Keratinocyte (primary cell): ENCODE results near the gene DNAJC13. TPM values are rescaled to one million over a fixed set of nuclear protein-coding genes. Genes with fewer than 3 reads are reported as not detected.
A peak's percentile ranks its signal among the peaks of the same experiment; 100 is the strongest.

Experiments used
- DNase-seq: peaks from one replicate; pipeline ENCODE4 v3.0.0-alpha.2; 2011; ENCODE audit warnings: low read depth, missing footprints, low spot score
- FAIRE-seq: peaks from 2 replicates; lab custom pipeline; 2011; peaks lifted over from hg19 to GRCh38; lab: Jason Lieb, UNC
- H2AFZ ChIP-seq: 2 replicates; pipeline ENCODE4 v1.6.0; 2012; ENCODE audit warnings: low read length, control low read depth, inconsistent platforms; ENCODE audit not compliant: control insufficient read depth
- H3K27ac ChIP-seq: 2 replicates; pipeline ENCODE4 v1.5.1; 2011; ENCODE audit warnings: low read length; ENCODE audit not compliant: control insufficient read depth, insufficient read depth
- H3K27me3 ChIP-seq: 3 replicates; pipeline ENCODE4 v1.6.0; 2011; ENCODE audit warnings: low read length; ENCODE audit not compliant: control insufficient read depth, insufficient read depth; ENCODE audit errors: extremely low read depth
- H3K36me3 ChIP-seq, 2 experiments: 2 replicates in 1 of 2; 3 replicates in 1 of 2; pipeline ENCODE4 v1.5.1; 2011; ENCODE audit warnings: low read length in 2 of 2, mild to moderate bottlenecking in 1 of 2; ENCODE audit not compliant: control insufficient read depth in 2 of 2, insufficient read depth in 2 of 2; ENCODE audit errors: extremely low read depth in 1 of 2
- H3K4me1 ChIP-seq: 3 replicates; pipeline ENCODE4 v1.5.1; 2011; ENCODE audit warnings: low read length; ENCODE audit not compliant: control insufficient read depth, insufficient read depth; ENCODE audit errors: extremely low read depth
- H3K4me2 ChIP-seq: 3 replicates; pipeline ENCODE4 v1.6.0; 2011; ENCODE audit warnings: low read depth, low read length; ENCODE audit not compliant: control insufficient read depth, insufficient read depth; ENCODE audit errors: extremely low read depth
- H3K4me3 ChIP-seq, 3 experiments: fragments of 200-600 bp in 1 of 3; sonication (generic) in 1 of 3; 2 replicates in 2 of 3; 3 replicates in 1 of 3; pipeline ENCODE4 v1.5.1; 2011 to 2016; ENCODE audit warnings: low read length in 3 of 3, mild to moderate bottlenecking in 3 of 3, control low read depth in 2 of 3, inconsistent platforms in 1 of 3, low read depth in 1 of 3, mixed read lengths in 1 of 3, mixed run types in 1 of 3, moderate library complexity in 1 of 3; ENCODE audit not compliant: control insufficient read depth in 2 of 3, insufficient read depth in 2 of 3; ENCODE audit errors: extremely low read depth in 1 of 3
- H3K79me2 ChIP-seq: 2 replicates; pipeline ENCODE4 v1.6.0; 2012; ENCODE audit warnings: low read length; ENCODE audit not compliant: control insufficient read depth, insufficient read depth
- H3K9ac ChIP-seq: 3 replicates; pipeline ENCODE4 v1.6.0; 2011; ENCODE audit warnings: low read length; ENCODE audit not compliant: control insufficient read depth, insufficient read depth; ENCODE audit errors: extremely low read depth
- H3K9me1 ChIP-seq: 3 replicates; pipeline ENCODE4 v1.6.0; 2011; ENCODE audit warnings: low read length; ENCODE audit not compliant: control insufficient read depth, insufficient read depth; ENCODE audit errors: extremely low read depth
- H3K9me3 ChIP-seq: 2 replicates; pipeline ENCODE4 v1.5.1; 2012; ENCODE audit warnings: low read depth, low read length; ENCODE audit not compliant: control insufficient read depth
- H4K20me1 ChIP-seq: 3 replicates; pipeline ENCODE4 v1.6.0; 2011; ENCODE audit warnings: low read length; ENCODE audit not compliant: control insufficient read depth, insufficient read depth; ENCODE audit errors: extremely low read depth
- CTCF ChIP-seq, 3 experiments: IDR thresholded peaks in 1 of 3; conservative IDR thresholded peaks in 1 of 3; optimal IDR thresholded peaks in 1 of 3; 2 replicates in 2 of 3; 3 replicates in 1 of 3; pipeline versions ENCODE3 to v1.5.1; 2011; ENCODE audit warnings: low read length in 3 of 3, mild to moderate bottlenecking in 3 of 3, moderate library complexity in 2 of 3, control low read depth in 1 of 3, inconsistent platforms in 1 of 3; ENCODE audit not compliant: insufficient read depth in 2 of 3; ENCODE audit errors: extremely low read depth in 1 of 3
- EZH2 ChIP-seq: IDR thresholded peaks from one replicate; pipeline ENCODE4 v1.6.1; 2012; ENCODE audit warnings: inconsistent platforms, mild to moderate bottlenecking, low read length, moderate library complexity
- dilution Hi-C: fragments of 300-500 bp; cut with MboI; formaldehyde crosslinking; loops from one replicate; pipeline ENCODE4 v1.7.0; 2020; ENCODE audit warnings: low sequenced_read_pairs; ENCODE audit not compliant: extremely low pct_ligation_motif_present
- polyA plus RNA-seq, 5 experiments: library from polyadenylated mRNA; depleted of rRNA in 3 of 5; stranded (reverse) in 3 of 5; stranded (forward) in 1 of 5; unstranded in 1 of 5; fragments of >200 nt; gene quantifications; 1 replicate in 1 of 5; 2 replicates in 3 of 5; 3 replicates in 1 of 5; pipeline versions ENCODE4 v1.2.1 to v1.2.3, GENCODE V29; 2011 to 2012; ENCODE audit warnings: missing spikeins in 2 of 5, low read depth in 1 of 5, low replicate concordance in 1 of 5

Gene DNAJC13
- polyA plus RNA-seq, 1 donor (not counting 4 experiments of a cell fraction or from before 2014, with no cell fraction given) = 24.3 TPM

- Histone ChIP-seq H3K9me3 (no peaks in the 10 kb centered on the region), H3K4me1 (peaks cover 11% of the 10 kb centered on the region), H4K20me1 (no peaks in the 10 kb centered on the region), H3K27ac (no peak overlapping the region), H3K27me3 (no peaks in the 10 kb centered on the region), H3K4me2 (no peak overlapping the region), H3K36me3 (peaks cover 3% of the 10 kb centered on the region in 2 experiments), H3K79me2 (no peaks in the 10 kb centered on the region), H3K4me3 (no peak overlapping the region), H2AFZ (no peak overlapping the region), H3K9me1 (no peaks in the 10 kb centered on the region), H3K9ac (no peak overlapping the region)
- no peak for FAIRE-seq
- no peak for TF ChIP-seq CTCF (optimal IDR thresholded peaks at IDR 0.05 in 1 of 3, IDR thresholded peaks at IDR 0.05 in 1 of 3, conservative IDR thresholded peaks at IDR 0.05 in 1 of 3; ENCODE audit: extremely low read depth in 1 of 3, insufficient read depth in 2 of 3, low read length in 3 of 3)
- no peak for TF ChIP-seq EZH2
- DNase-seq = no peak
- dilution Hi-C loops = no loop called here
Observed at GRCh38 chr3:132542577-132542976, 125.3 kb downstream of the DNAJC13 start.

- Histone ChIP-seq H3K27me3 (no peaks in the 10 kb centered on the region), H3K9ac (no peak overlapping the region), H3K27ac (no peak overlapping the region), H3K36me3 (peaks cover under 1 to 2% of the 10 kb centered on the region in 2 experiments), H2AFZ (no peak overlapping the region), H3K9me3 (no peaks in the 10 kb centered on the region), H3K4me3 (no peak overlapping the region), H3K4me1 (peaks cover 11% of the 10 kb centered on the region), H3K9me1 (no peaks in the 10 kb centered on the region), H4K20me1 (no peaks in the 10 kb centered on the region), H3K79me2 (no peaks in the 10 kb centered on the region), H3K4me2 (no peak overlapping the region)
- DNase-seq (no peak), FAIRE-seq (peak; percentile 75)
- dilution Hi-C loops = no loop called here
- TF ChIP-seq CTCF (optimal IDR thresholded peaks at IDR 0.05 in 1 of 3, IDR thresholded peaks at IDR 0.05 in 1 of 3, conservative IDR thresholded peaks at IDR 0.05 in 1 of 3; ENCODE audit: extremely low read depth in 1 of 3, insufficient read depth in 2 of 3, low read length in 3 of 3) (no peak), EZH2 (no peak)
Observed at GRCh38 chr3:132543011-132543739, 125.9 kb downstream of the DNAJC13 start.
